ENCODE results near the gene ITPKC. TPM values are rescaled to one million over a fixed set of nuclear protein-coding genes. Genes with fewer than 3 reads are reported as not detected.
A peak's percentile ranks its signal among the peaks of the same experiment; 100 is the strongest.

Gene ITPKC
- polyA plus RNA-seq, 1 experiment, result 8.9 TPM

DNA sequence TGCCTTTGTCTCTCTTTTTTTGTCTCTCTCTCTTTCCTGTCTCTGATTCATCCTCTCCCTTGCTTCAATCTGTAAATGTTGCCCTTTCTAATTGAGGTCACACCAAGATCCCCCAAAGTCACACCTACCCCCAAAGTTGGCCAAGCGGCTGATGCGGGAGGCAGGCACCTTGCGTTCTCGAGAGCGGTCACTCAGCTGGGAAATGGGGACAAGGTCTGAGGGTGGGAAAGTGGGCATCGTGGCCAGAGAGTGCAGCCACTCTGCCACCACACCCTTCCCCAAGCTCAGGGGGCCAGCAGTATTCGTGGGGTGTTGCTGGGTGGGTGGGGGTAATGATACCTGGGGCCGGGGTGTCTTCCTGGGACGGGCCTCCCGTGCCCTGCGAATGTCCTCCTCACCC is 3.0 kb upstream of the ITPKC start:
- Histone ChIP-seq H3K27me3 (ENCODE audit: control insufficient read depth, insufficient read depth, low read length) (no peaks in the 10 kb centered on the region), H3K27ac (ENCODE audit: low read depth, low read length) (no peak overlapping the region), H3K9me3 (ENCODE audit: control insufficient read depth, insufficient read depth, low read length) (no peaks in the 10 kb centered on the region), H3K4me3 (ENCODE audit: low read depth, low read length) (peak overlapping the region; percentile 70)
- ChIA-PET CTCF (no interaction called here), POLR2A (no interaction called here)
- DNase-seq (ENCODE audit: low read depth, low spot score), result no peak
- no peak for TF ChIP-seq CTCF (IDR thresholded peaks at IDR 0.05; ENCODE audit: low read depth, low read length)

DNA sequence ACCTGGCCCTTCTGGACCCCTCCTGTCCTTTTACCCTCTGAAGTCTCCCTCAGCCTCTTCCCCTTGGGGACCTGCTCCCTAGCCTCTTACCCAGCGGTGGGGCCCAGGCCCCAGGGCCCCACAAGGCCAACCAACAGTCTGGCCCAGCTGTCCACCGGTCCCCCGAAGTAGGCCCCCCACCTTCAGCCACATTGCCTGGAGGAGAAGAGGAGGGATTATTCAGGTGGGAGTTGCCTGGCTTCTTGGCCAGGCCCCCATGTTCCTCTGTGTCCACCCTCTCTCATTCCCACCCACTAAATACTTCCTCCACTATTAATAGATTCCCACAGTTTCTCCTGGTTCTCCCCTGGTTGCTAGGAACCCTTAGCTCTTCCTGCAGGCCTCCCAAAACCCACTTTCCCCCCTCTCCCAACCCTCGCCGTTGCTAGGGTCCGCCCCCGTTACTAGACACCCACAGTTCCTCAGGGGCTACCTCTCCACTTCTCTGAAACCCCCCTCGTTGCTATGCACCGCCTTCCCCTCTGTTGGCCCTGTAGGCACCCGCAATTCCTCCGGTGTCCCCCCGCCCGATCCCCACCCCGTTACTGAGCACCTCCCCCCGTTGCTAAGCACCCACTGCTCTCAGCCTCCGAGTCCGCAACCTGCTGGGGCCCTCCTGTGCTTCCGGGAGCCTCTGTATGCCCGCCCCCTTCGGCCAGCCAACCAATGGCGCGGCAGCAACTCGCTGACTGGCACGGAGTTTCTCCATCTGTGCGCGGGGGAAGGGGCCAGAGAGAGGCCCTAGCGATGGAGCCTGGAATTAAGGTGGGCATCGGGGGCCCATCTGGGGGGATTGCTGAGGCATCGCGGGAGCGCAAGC is 2.2 kb upstream of the ITPKC start:
- ChIA-PET CTCF (no interaction called here), POLR2A (interaction anchor here (0.7 kb wide), 1 partner anchor 21 kb away, joined by 5 read pairs; no protein-coding TSS in a partner anchor)
- peak; percentile 81 for DNase-seq (ENCODE audit: low read depth, low spot score)
- TF ChIP-seq CTCF (IDR thresholded peaks at IDR 0.05; ENCODE audit: low read depth, low read length), result no peak
- Histone ChIP-seq H3K27me3 (ENCODE audit: control insufficient read depth, insufficient read depth, low read length) (no peaks in the 10 kb centered on the region), H3K27ac (ENCODE audit: low read depth, low read length) (peak overlapping the region; percentile 100), H3K4me3 (ENCODE audit: low read depth, low read length) (peak overlapping the region; percentile 70), H3K9me3 (ENCODE audit: control insufficient read depth, insufficient read depth, low read length) (no peaks in the 10 kb centered on the region)

GRCh38 chr19:40716031-40716481 is 856 bp upstream of the ITPKC start:
- Histone ChIP-seq H3K27ac (ENCODE audit: low read depth, low read length) (peak overlapping the region; percentile 100), H3K27me3 (ENCODE audit: control insufficient read depth, insufficient read depth, low read length) (no peaks in the 10 kb centered on the region), H3K9me3 (ENCODE audit: control insufficient read depth, insufficient read depth, low read length) (no peaks in the 10 kb centered on the region), H3K4me3 (ENCODE audit: low read depth, low read length) (peak overlapping the region; percentile 89)
- peak; percentile 6 for DNase-seq (ENCODE audit: low read depth, low spot score)
- POLR2A ChIA-PET, result interaction anchor here (1.5 to 2.3 kb wide), 5 partner anchors 25 to 62 kb away, joined by 3 to 20 read pairs (median 17); partner anchors contain the start of genes ACTMAP, NUMBL, RAB4B and SNRPA
- CTCF ChIA-PET, result interaction anchor here (2.1 kb wide), 1 partner anchor 82 kb away, joined by 5 read pairs; no protein-coding TSS in a partner anchor
- no peak for TF ChIP-seq CTCF (IDR thresholded peaks at IDR 0.05; ENCODE audit: low read depth, low read length)

GRCh38 chr19:40717325-40717879 is 490 bp downstream of the ITPKC start:
- Histone ChIP-seq H3K27me3 (ENCODE audit: control insufficient read depth, insufficient read depth, low read length) (no peaks in the 10 kb centered on the region), H3K27ac (ENCODE audit: low read depth, low read length) (peak overlapping the region; percentile 83), H3K9me3 (ENCODE audit: control insufficient read depth, insufficient read depth, low read length) (no peaks in the 10 kb centered on the region), H3K4me3 (ENCODE audit: low read depth, low read length) (peak overlapping the region; percentile 89)
- TF ChIP-seq CTCF (IDR thresholded peaks at IDR 0.05; ENCODE audit: low read depth, low read length), result no peak
- POLR2A ChIA-PET, result interaction anchor here (0.5 to 2.3 kb wide), 9 partner anchors 27 to 77 kb away, joined by 3 to 20 read pairs (median 7); partner anchors contain the start of genes ACTMAP, NUMBL, RAB4B and SNRPA
- CTCF ChIA-PET, result interaction anchor here (1.1 to 2.1 kb wide), 2 partner anchors 61 to 83 kb away, joined by 3 to 5 read pairs; partner anchors contain the start of gene RAB4B
- DNase-seq (ENCODE audit: low read depth, low spot score), result no peak

All from AG04450 (cell line).